ENCODE measurements around the gene LDLRAP1.

DNA sequence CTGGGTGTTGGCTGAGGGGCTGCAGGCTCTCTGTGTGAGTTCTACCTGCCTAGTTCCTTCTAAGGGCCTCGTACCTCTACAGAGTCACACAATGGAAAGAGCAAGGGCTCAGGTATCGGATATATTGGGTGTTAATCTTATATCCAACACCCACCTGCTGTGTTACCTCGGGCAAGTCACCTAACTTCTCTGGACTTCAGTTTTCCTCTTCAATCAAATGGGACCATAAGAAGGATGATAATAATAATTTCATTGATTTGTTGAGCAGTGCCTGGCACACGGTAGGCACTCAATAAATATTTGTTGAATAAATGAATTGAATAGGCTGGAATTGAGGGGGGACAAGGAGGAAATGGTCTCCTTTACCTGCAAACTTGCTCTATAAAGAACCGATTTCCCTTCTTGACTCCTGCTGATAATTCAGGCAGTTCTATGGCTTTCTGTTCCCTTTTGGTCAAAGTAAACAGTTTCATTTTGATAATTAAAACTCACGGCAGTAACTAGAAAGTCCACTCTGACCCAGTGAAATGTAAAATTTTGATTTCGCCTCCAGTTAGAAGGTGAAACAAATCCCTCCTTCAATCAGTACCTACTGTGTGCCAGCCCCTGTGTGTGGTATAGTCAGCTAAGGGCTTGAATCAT lies 56.7 kb downstream of the LDLRAP1 start:
- TF ChIP-seq, protein P1, sequence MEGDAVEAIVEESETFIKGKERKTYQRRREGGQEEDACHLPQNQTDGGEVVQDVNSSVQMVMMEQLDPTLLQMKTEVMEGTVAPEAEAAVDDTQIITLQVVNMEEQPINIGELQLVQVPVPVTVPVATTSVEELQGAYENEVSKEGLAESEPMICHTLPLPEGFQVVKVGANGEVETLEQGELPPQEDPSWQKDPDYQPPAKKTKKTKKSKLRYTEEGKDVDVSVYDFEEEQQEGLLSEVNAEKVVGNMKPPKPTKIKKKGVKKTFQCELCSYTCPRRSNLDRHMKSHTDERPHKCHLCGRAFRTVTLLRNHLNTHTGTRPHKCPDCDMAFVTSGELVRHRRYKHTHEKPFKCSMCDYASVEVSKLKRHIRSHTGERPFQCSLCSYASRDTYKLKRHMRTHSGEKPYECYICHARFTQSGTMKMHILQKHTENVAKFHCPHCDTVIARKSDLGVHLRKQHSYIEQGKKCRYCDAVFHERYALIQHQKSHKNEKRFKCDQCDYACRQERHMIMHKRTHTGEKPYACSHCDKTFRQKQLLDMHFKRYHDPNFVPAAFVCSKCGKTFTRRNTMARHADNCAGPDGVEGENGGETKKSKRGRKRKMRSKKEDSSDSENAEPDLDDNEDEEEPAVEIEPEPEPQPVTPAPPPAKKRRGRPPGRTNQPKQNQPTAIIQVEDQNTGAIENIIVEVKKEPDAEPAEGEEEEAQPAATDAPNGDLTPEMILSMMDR (IDR thresholded peaks at IDR 0.05; ENCODE audit: insufficient read depth, low read depth, low read length), result no peak
- no peak for TF ChIP-seq EZH2 (IDR thresholded peaks at IDR 0.05; ENCODE audit: insufficient read depth, low read length)

Data from astrocyte (in vitro differentiated cells and primary cell).